Measurements from ENCODE around the gene LSM5.
"Not testable (repeated sequence)": the region's sequence is repeated elsewhere in the genome, so short reads cannot be mapped to it uniquely, and the experiment has no call there.

The LSM5 gene

GRCh38 chr7:32477649-32477980 lies 12.6 kb downstream of the LSM5 start:
- Histone ChIP-seq H3K36me3 (ENCODE audit: control insufficient read depth in 1 of 2, insufficient read depth in 2 of 2, low read length in 2 of 2) (no peaks in the 10 kb centered on the region), H3K27me3 (ENCODE audit: low read depth, low read length) (no peaks in the 10 kb centered on the region)

GRCh38 chr7:32476816-32477648 lies 13.1 kb downstream of the LSM5 start:
- Histone ChIP-seq H3K27me3 (ENCODE audit: low read depth, low read length) (no peaks in the 10 kb centered on the region), H3K4me1 (ENCODE audit: control insufficient read depth in 1 of 2, insufficient read depth in 2 of 2, low read length in 2 of 2) (no peaks in the 10 kb centered on the region), H3K36me3 (ENCODE audit: control insufficient read depth in 1 of 2, insufficient read depth in 2 of 2, low read length in 2 of 2) (no peaks in the 10 kb centered on the region), H3K4me3 (ENCODE audit: low read depth in 1 of 2, low read length in 2 of 2) (no peak overlapping the region), H3K9me3 (ENCODE audit: control insufficient read depth in 1 of 2, low read length in 2 of 2) (no peaks in the 10 kb centered on the region), H3K27ac (ENCODE audit: low read length) (no peak overlapping the region)

More at GRCh38 chr7:32477649-32477980, 12.6 kb downstream of the LSM5 start:
- no peaks in the 10 kb centered on the region for H3K4me1 ChIP-seq (ENCODE audit: control insufficient read depth in 1 of 2, insufficient read depth in 2 of 2, low read length in 2 of 2)
- H3K27ac ChIP-seq (ENCODE audit: low read length): no peak overlapping the region
- no peak overlapping the region for H3K4me3 ChIP-seq (ENCODE audit: low read depth in 1 of 2, low read length in 2 of 2)
- no peaks in the 10 kb centered on the region for H3K9me3 ChIP-seq (ENCODE audit: control insufficient read depth in 1 of 2, low read length in 2 of 2)

GRCh38 chr7:32474008-32474407 lies 16.2 kb downstream of the LSM5 start:
- H3K4me3 ChIP-seq (ENCODE audit: low read depth in 1 of 2, low read length in 2 of 2): no peak overlapping the region
- no peaks in the 10 kb centered on the region for H3K9me3 ChIP-seq (ENCODE audit: control insufficient read depth in 1 of 2, low read length in 2 of 2)
- no peaks in the 10 kb centered on the region for H3K36me3 ChIP-seq (ENCODE audit: control insufficient read depth in 1 of 2, insufficient read depth in 2 of 2, low read length in 2 of 2)
- H3K4me1 ChIP-seq (ENCODE audit: control insufficient read depth in 1 of 2, insufficient read depth in 2 of 2, low read length in 2 of 2): no peaks in the 10 kb centered on the region
- H3K27me3 ChIP-seq (ENCODE audit: low read depth, low read length): no peaks in the 10 kb centered on the region
- no peak overlapping the region for H3K27ac ChIP-seq (ENCODE audit: low read length)

- Histone ChIP-seq H3K4me3 (ENCODE audit: low read depth in 1 of 2, low read length in 2 of 2) (no peak overlapping the region), H3K27me3 (ENCODE audit: low read depth, low read length) (no peaks in the 10 kb centered on the region), H3K9me3 (ENCODE audit: control insufficient read depth in 1 of 2, low read length in 2 of 2) (no peaks in the 10 kb centered on the region), H3K27ac (ENCODE audit: low read length) (no peak overlapping the region), H3K36me3 (ENCODE audit: control insufficient read depth in 1 of 2, insufficient read depth in 2 of 2, low read length in 2 of 2) (no peaks in the 10 kb centered on the region), H3K4me1 (ENCODE audit: control insufficient read depth in 1 of 2, insufficient read depth in 2 of 2, low read length in 2 of 2) (no peaks in the 10 kb centered on the region)
These were observed 18.2 kb downstream of the LSM5 start for GRCh38 chr7:32472015-32472414.

- Histone ChIP-seq H3K4me3 (ENCODE audit: low read depth in 1 of 2, low read length in 2 of 2) (no peak overlapping the region), H3K9me3 (ENCODE audit: control insufficient read depth in 1 of 2, low read length in 2 of 2) (no peaks in the 10 kb centered on the region), H3K36me3 (ENCODE audit: control insufficient read depth in 1 of 2, insufficient read depth in 2 of 2, low read length in 2 of 2) (no peaks in the 10 kb centered on the region), H3K27ac (ENCODE audit: low read length) (no peak overlapping the region), H3K27me3 (ENCODE audit: low read depth, low read length) (no peaks in the 10 kb centered on the region), H3K4me1 (ENCODE audit: control insufficient read depth in 1 of 2, insufficient read depth in 2 of 2, low read length in 2 of 2) (no peaks in the 10 kb centered on the region)
These were observed 19.3 kb downstream of the LSM5 start for GRCh38 chr7:32470871-32471270.

GRCh38 chr7:32470004-32470403 lies 20.2 kb downstream of the LSM5 start:
- not testable (repeated sequence) for H3K27ac ChIP-seq (ENCODE audit: low read length)

GRCh38 chr7:32464641-32465416 lies 25.4 kb downstream of the LSM5 start:
- not testable (repeated sequence) for H3K27me3 ChIP-seq (ENCODE audit: low read depth, low read length); H3K27ac ChIP-seq (ENCODE audit: low read length); H3K4me3 ChIP-seq (ENCODE audit: low read depth in 1 of 2, low read length in 2 of 2); H3K9me3 ChIP-seq (ENCODE audit: control insufficient read depth in 1 of 2, low read length in 2 of 2); H3K4me1 ChIP-seq (ENCODE audit: control insufficient read depth in 1 of 2, insufficient read depth in 2 of 2, low read length in 2 of 2); H3K36me3 ChIP-seq (ENCODE audit: control insufficient read depth in 1 of 2, insufficient read depth in 2 of 2, low read length in 2 of 2)

More at GRCh38 chr7:32470004-32470403, 20.2 kb downstream of the LSM5 start:
- not testable (repeated sequence) for H3K27me3 ChIP-seq (ENCODE audit: low read depth, low read length); H3K4me3 ChIP-seq (ENCODE audit: low read depth in 1 of 2, low read length in 2 of 2); H3K9me3 ChIP-seq (ENCODE audit: control insufficient read depth in 1 of 2, low read length in 2 of 2); H3K4me1 ChIP-seq (ENCODE audit: control insufficient read depth in 1 of 2, insufficient read depth in 2 of 2, low read length in 2 of 2); H3K36me3 ChIP-seq (ENCODE audit: control insufficient read depth in 1 of 2, insufficient read depth in 2 of 2, low read length in 2 of 2)

- Histone ChIP-seq H3K9me3 (ENCODE audit: control insufficient read depth in 1 of 2, low read length in 2 of 2) (no peaks in the 10 kb centered on the region), H3K4me3 (ENCODE audit: low read depth in 1 of 2, low read length in 2 of 2) (no peak overlapping the region), H3K27ac (ENCODE audit: low read length) (no peak overlapping the region), H3K36me3 (ENCODE audit: control insufficient read depth in 1 of 2, insufficient read depth in 2 of 2, low read length in 2 of 2) (no peaks in the 10 kb centered on the region), H3K27me3 (ENCODE audit: low read depth, low read length) (no peaks in the 10 kb centered on the region), H3K4me1 (ENCODE audit: control insufficient read depth in 1 of 2, insufficient read depth in 2 of 2, low read length in 2 of 2) (no peaks in the 10 kb centered on the region)
These were observed 27.2 kb downstream of the LSM5 start for GRCh38 chr7:32462977-32463376.

GRCh38 chr7:32462451-32462850 lies 27.7 kb downstream of the LSM5 start:
- H3K4me1 ChIP-seq (ENCODE audit: control insufficient read depth in 1 of 2, insufficient read depth in 2 of 2, low read length in 2 of 2): no peaks in the 10 kb centered on the region
- no peak overlapping the region for H3K27ac ChIP-seq (ENCODE audit: low read length)
- H3K9me3 ChIP-seq (ENCODE audit: control insufficient read depth in 1 of 2, low read length in 2 of 2): no peaks in the 10 kb centered on the region
- no peaks in the 10 kb centered on the region for H3K27me3 ChIP-seq (ENCODE audit: low read depth, low read length)
- no peaks in the 10 kb centered on the region for H3K36me3 ChIP-seq (ENCODE audit: control insufficient read depth in 1 of 2, insufficient read depth in 2 of 2, low read length in 2 of 2)
- no peak overlapping the region for H3K4me3 ChIP-seq (ENCODE audit: low read depth in 1 of 2, low read length in 2 of 2)

- no peak overlapping the region for H3K4me3 ChIP-seq (ENCODE audit: low read depth in 1 of 2, low read length in 2 of 2)
- no peak overlapping the region for H3K27ac ChIP-seq (ENCODE audit: low read length)
- H3K4me1 ChIP-seq (ENCODE audit: control insufficient read depth in 1 of 2, insufficient read depth in 2 of 2, low read length in 2 of 2): no peaks in the 10 kb centered on the region
- no peaks in the 10 kb centered on the region for H3K36me3 ChIP-seq (ENCODE audit: control insufficient read depth in 1 of 2, insufficient read depth in 2 of 2, low read length in 2 of 2)
- no peaks in the 10 kb centered on the region for H3K9me3 ChIP-seq (ENCODE audit: control insufficient read depth in 1 of 2, low read length in 2 of 2)
- H3K27me3 ChIP-seq (ENCODE audit: low read depth, low read length): no peaks in the 10 kb centered on the region
These were observed 28.7 kb downstream of the LSM5 start for GRCh38 chr7:32461484-32461883.

GRCh38 chr7:32459788-32460187 lies 30.4 kb downstream of the LSM5 start:
- Histone ChIP-seq H3K4me3 (ENCODE audit: low read depth in 1 of 2, low read length in 2 of 2) (no peak overlapping the region), H3K36me3 (ENCODE audit: control insufficient read depth in 1 of 2, insufficient read depth in 2 of 2, low read length in 2 of 2) (no peaks in the 10 kb centered on the region), H3K27me3 (ENCODE audit: low read depth, low read length) (no peaks in the 10 kb centered on the region), H3K9me3 (ENCODE audit: control insufficient read depth in 1 of 2, low read length in 2 of 2) (no peaks in the 10 kb centered on the region), H3K27ac (ENCODE audit: low read length) (no peak overlapping the region), H3K4me1 (ENCODE audit: control insufficient read depth in 1 of 2, insufficient read depth in 2 of 2, low read length in 2 of 2) (no peaks in the 10 kb centered on the region)

Measured in muscle layer of duodenum (tissue), 2 donors.